Muscle of leg (tissue), 11 donors: Measurements from ENCODE around the gene EMC9. TPM values are rescaled to one million over a fixed set of nuclear protein-coding genes. Genes with fewer than 3 reads are reported as not detected.

Experiments
- DNase-seq: peaks from one replicate; pipeline ENCODE4 v3.0.0; 2013
- H3K27ac ChIP-seq: one replicate; pipeline ENCODE4 v1.5.1; 2013; ENCODE audit warnings: mild to moderate bottlenecking, low read length, control low read depth
- H3K27me3 ChIP-seq: one replicate; pipeline ENCODE4 v1.6.1; 2013; ENCODE audit warnings: low read length; ENCODE audit not compliant: control insufficient read depth, insufficient read depth
- H3K36me3 ChIP-seq: one replicate; pipeline ENCODE4 v1.6.1; 2013; ENCODE audit warnings: low read length; ENCODE audit not compliant: control insufficient read depth, insufficient read depth
- H3K4me1 ChIP-seq: one replicate; pipeline ENCODE4 v1.6.1; 2013; ENCODE audit warnings: low read length; ENCODE audit not compliant: control insufficient read depth, insufficient read depth
- H3K4me3 ChIP-seq: one replicate; pipeline ENCODE4 v1.5.1; 2013; ENCODE audit warnings: low read length, control low read depth
- H3K9me3 ChIP-seq: replicated peaks from 2 replicates; pipeline ENCODE4 v1.6.1; 2013; ENCODE audit warnings: low read depth, low read length; ENCODE audit not compliant: control insufficient read depth
- WGBS: methylation state at CpG from one replicate; pipeline ENCODE4 v1.1.5; 2013; ENCODE audit warnings: missing lambda C conversion rate; ENCODE audit not compliant: insufficient coverage; 5-methylcytosine and 5-hydroxymethylcytosine counted together
- polyA plus RNA-seq, 8 donors: library from polyadenylated mRNA; unstranded; fragments of 120-200 nt; gene quantifications; one replicate each; pipeline versions ENCODE4 v1.2.1 to v1.2.3, GENCODE V29; 2013; ENCODE audit warnings: inconsistent platforms in 1 of 8, low replicate concordance in 1 of 8; ENCODE audit not compliant: insufficient read length in 8 of 8, insufficient read depth in 1 of 8
- total RNA-seq: library from RNA; stranded (reverse); fragments of 120-200 nt; gene quantifications from one replicate; pipeline ENCODE4 v1.2.4, GENCODE V29; 2013

Gene EMC9
- total and polyA plus RNA-seq, 9 donors: 22.4 to 40.0 (median 29.9) TPM

DNA sequence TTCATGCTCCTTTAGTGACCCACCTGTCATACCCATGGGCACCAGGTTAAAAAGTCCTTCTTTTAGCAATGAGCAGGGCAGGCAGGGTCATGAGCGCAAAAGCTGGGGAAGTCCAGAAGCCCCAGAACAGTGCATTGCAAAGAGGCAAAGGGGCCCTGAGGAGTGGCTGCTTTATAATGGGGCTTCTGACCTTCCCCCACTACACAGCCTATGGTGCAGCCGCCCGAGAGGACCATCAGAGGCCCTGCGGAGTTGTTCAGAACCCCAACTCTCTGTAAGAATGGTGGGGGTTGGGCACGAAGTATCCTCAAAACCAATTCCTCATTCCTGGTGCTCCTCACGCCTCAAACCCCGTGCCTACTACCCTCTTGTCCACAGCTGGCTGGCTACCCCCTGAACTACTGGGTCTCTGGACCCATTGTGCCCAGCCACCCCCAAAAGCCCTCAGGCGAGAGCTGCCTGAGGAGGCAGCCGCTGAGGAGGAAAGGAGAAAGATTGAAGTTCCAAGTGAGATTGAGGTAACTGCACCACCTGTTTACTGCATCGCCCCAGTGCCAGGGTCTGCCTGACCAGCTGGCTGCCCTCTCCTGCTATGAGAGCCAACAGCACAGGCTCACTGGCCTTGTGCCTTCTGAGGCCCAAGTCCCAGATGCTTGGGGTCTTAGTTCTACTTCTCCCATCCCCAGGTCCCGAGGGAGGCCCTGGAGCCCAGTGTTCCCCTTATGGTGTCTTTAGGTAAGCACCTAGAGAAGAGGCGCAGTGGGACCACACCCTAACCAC is 37.2 kb upstream of the EMC9 start:
- Histone ChIP-seq H3K27me3 (no peaks in the 10 kb centered on the region), H3K36me3 (peaks cover 81% of the 10 kb centered on the region), H3K4me1 (no peaks in the 10 kb centered on the region), H3K4me3 (no peak overlapping the region), H3K27ac (no peak overlapping the region), H3K9me3 (no peaks in the 10 kb centered on the region)
- 94% methylated on average over 5 of the region's 12 CpGs for WGBS
- no peak for DNase-seq

DNA sequence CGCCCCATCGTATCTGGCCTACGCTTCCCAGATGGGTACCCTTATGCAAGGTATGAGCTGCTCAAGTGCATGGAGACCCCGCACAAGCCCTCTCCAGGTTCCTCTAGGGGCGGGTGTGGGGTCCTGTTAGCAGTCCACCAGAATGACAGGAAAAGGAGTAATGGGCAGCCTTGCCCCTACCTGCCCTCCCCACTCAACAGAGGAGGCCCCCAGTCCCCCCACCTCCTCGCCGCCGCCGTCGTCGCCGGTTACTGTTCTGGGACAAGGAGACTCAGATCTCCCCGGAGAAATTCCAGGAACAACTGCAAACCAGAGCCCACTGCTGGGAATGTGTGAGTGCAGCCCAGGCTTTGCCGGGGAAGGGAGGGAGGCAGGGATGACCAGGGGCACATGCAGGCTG is 36.5 kb upstream of the EMC9 start:
- DNase-seq: no peak
- Histone ChIP-seq H3K4me1 (peaks cover 1% of the 10 kb centered on the region), H3K4me3 (no peak overlapping the region), H3K9me3 (no peaks in the 10 kb centered on the region), H3K27ac (no peak overlapping the region), H3K36me3 (peaks cover 77% of the 10 kb centered on the region), H3K27me3 (no peaks in the 10 kb centered on the region)
- 87% methylated on average over 7 of the region's 14 CpGs for WGBS

DNA sequence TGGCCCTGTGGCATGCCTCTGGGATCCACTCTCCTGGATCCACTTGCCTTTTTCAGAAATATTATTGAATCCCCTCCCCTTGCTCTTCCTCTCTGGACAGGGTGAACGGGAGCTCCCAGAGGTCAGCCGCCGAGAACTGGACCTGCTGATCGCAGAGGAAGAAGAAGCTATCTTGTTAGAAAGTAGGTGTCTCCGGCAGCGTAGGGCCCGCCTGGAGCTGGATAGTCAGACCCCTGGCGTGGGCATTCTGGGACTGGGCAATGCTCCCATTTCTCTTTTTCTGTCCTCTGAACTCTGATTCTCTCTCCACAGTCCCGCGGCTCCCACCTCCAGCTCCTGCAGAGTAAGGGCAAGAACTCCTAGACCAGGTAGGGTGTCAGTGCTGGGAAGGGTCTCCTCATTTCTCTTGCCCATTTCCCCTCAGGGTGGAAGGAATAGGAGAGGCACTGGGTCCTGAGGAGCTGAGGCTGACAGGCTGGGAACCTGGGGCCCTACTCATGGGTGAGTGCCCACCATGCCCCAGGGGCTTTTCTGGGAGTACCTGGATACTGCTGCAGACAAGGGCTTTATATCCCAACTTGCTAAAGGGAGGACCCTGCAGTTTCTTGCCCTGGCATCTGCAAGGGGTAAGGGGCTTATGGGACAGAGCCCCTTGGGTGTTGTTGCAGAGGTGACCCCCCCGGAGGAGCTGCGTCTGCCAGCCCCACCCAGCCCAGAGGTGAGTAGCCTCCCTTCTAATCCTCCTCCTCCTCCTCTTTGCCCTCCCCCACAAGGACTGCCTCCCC is 35.8 kb upstream of the EMC9 start:
- no peak overlapping the region for H3K4me3 ChIP-seq
- H3K9me3 ChIP-seq: no peaks in the 10 kb centered on the region
- DNase-seq: no peak
- no peaks in the 10 kb centered on the region for H3K27me3 ChIP-seq
- H3K36me3 ChIP-seq: peaks cover 71% of the 10 kb centered on the region
- H3K4me1 ChIP-seq: peaks cover 7% of the 10 kb centered on the region
- no peak overlapping the region for H3K27ac ChIP-seq
- 60% methylated on average over 1 of the region's 12 CpGs for WGBS

DNA sequence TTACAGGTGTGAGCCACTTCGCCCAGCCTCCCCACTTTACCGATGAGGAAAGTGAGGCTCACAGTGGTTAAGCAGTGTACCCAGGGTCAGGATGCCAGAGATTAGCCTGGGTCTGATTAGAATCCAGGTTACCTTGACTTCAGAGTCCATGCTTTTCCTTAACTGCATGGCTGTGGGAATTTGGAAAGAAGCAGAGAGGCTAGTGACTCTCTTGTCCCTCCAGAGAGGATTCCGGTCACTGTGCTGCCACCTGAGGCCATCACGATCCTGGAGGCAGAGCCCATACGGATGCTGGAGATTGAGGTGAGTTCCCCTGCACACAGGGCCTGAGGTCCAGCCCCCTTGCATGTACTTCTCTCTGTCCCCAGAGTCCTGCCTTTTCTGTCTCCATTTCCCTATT is 35.2 kb upstream of the EMC9 start:
- Histone ChIP-seq H3K9me3 (no peaks in the 10 kb centered on the region), H3K4me1 (peaks cover 13% of the 10 kb centered on the region), H3K27me3 (no peaks in the 10 kb centered on the region), H3K36me3 (peaks cover 64% of the 10 kb centered on the region), H3K4me3 (no peak overlapping the region), H3K27ac (no peak overlapping the region)
- no peak for DNase-seq
- WGBS: 89% methylated on average over 4 of the region's 5 CpGs

DNA sequence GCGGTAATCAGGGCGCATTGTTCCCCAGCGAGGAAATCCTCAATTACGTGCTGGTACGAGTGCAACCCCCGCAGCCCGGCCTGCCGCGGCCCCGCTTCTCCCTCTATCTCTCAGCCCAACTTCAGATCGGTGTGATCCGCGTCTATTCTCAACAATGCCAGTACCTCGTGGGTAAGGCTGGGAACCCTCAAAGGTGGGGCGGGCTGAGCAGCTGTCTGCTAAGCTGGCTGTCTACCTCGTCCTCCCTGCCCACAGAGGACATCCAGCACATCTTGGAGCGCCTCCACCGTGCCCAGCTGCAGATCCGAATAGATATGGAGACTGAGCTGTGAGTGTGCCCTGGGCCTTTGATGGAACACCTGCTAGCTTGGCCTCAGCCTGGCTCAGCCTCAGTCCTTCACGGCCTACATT is 31.5 kb upstream of the EMC9 start:
- peaks cover 16% of the 10 kb centered on the region for H3K4me1 ChIP-seq
- H3K27ac ChIP-seq: no peak overlapping the region
- WGBS: 54% methylated on average over 19 of the region's 20 CpGs
- peaks cover 45% of the 10 kb centered on the region for H3K36me3 ChIP-seq
- no peaks in the 10 kb centered on the region for H3K27me3 ChIP-seq
- H3K9me3 ChIP-seq: no peaks in the 10 kb centered on the region
- no peak overlapping the region for H3K4me3 ChIP-seq
- DNase-seq: no peak

DNA sequence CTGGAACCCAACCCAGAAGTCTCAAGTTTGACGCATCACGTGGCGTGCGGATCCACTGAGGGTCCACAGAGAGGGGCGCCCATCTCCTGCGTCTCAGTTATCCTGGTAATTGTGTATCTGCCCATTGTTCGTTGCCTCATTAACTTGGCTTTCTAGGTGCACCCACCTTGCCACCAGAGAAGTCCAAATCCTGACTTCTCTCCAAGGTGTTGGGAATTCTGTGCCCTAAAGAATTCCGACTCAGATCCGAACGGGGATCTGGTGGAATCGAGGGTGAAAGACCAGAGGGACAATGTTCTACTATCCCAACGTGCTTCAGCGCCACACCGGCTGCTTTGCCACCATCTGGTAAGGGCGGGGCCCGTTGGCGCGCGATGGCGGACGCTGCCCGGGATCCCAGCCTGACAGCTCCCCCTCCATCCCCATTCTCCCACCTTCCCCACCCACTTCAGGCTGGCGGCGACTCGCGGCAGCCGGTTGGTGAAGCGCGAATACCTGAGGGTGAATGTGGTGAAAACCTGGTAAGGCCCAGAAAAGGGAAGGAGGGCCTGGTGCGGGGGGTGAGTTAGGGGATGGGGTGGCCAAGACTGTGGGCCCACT is 31.0 kb upstream of the EMC9 start:
- Histone ChIP-seq H3K4me1 (peaks cover 16% of the 10 kb centered on the region), H3K4me3 (peak overlapping the region; percentile 37), H3K27me3 (no peaks in the 10 kb centered on the region), H3K27ac (no peak overlapping the region), H3K36me3 (peaks cover 44% of the 10 kb centered on the region), H3K9me3 (no peaks in the 10 kb centered on the region)
- no peak for DNase-seq
- 4% methylated on average over 9 of the region's 30 CpGs for WGBS

DNA sequence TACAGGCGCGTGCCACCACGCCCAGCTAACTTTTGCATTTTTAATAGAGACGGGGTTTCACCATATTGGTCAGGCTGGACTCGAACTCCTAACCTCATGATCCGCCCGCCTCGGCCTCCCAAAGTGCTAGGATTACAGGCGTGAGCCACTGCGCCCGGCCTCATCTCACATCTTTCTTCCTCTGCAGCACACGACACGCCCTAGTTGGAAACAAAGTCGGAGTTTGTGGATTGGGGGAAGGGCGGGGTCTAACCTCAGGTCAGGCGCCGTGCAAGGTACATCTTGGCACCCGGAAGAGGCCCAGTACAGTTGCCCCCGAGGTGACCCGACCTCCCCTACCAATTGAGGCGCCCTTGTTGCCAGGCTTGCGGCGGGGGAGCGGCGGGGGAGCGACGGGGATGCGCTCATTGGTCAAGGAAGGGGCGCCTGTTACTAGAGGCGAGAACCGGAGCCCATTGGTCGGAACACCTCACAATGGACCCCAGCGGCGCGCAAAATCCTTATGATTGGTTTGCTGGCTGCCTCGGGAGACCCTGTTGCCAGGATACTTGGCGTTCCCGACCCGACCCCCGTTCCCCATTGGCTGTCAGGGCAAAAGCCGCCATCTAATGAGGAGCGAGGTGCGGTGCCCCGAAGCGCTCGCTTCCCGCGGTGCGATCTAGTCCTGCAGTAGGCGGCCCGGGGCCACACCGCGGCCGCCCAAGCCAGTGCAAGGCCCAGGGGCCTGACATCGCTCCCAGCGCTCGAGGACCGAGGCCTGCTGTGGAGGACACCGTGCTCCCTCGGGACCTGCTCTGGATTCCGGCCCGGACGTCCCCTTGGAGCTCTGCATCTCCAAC is 30.2 kb upstream of the EMC9 start, which contains the start of gene REC8:
REC8 (plus strand) TSS at position 659 of the 839 bp plus-strand sequence. CDS start 473 bp downstream, outside the sequence.
- H3K36me3 ChIP-seq: peaks cover 43% of the 10 kb centered on the region
- no peaks in the 10 kb centered on the region for H3K27me3 ChIP-seq
- 6% methylated on average over 53 of the region's 63 CpGs for WGBS
- H3K27ac ChIP-seq: no peak within 1 kb of the TSS
- DNase-seq: peak; percentile 93
- no peaks in the 10 kb centered on the region for H3K9me3 ChIP-seq
- H3K4me1 ChIP-seq: peaks cover 16% of the 10 kb centered on the region
- peak within 1 kb of the TSS; percentile 37 for H3K4me3 ChIP-seq

DNA sequence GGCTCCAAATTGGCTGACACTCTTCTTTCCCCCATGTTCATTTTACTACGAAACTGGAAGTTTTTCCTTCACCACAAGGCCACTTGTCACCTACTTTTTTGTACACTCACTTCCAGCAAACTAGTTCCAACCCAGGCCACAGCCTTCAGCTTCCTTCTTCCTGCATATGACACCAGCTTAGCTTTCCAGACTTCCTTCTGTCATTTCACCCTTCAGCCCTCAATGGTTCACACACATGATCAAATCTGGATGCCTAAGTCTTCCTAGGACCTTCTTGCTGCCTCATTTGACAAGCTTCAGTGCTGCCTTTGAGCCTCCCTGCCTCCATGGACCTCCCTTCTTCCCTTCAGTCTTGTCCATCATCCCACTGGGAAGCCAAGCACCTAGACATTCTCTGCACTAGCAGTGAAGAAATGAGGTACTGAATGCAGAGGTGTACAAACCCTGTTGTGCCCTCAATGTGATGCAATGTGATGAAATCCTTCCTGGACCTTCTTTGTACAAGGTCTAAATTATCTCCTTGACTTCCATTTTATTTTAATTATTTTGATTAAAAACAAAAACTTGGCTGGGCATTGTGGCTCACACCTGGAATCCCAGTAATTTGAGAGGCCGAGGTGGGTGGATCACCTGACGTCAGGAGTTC is 26.2 kb upstream of the EMC9 start:
- WGBS: 87% methylated on average over 3 of the region's 3 CpGs
- Histone ChIP-seq H3K4me1 (peaks cover 33% of the 10 kb centered on the region), H3K27ac (no peak overlapping the region), H3K9me3 (no peaks in the 10 kb centered on the region), H3K27me3 (no peaks in the 10 kb centered on the region), H3K36me3 (peaks cover 67% of the 10 kb centered on the region), H3K4me3 (no peak overlapping the region)
- peak; percentile 43 for DNase-seq

DNA sequence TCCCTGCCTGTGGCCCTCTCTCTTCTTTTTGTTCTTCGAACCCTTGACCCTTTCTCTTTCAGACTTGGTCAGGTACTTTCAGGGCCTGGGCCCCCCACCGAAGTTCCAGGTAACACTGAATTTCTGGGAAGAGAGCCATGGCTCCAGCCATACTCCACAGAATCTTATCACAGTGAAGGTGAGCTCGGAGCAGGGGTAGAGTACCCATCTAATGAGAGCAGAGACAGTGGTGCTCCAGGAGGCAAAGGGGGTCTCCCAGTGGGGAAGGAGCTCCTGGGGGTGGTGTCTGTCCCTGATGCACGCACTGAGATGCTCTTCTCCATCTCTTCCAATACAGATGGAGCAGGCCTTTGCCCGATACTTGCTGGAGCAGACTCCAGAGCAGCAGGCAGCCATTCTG is 24.4 kb upstream of the EMC9 start:
- WGBS: 93% methylated on average over 2 of the region's 5 CpGs
- Histone ChIP-seq H3K27ac (no peak overlapping the region), H3K4me1 (peaks cover 29% of the 10 kb centered on the region), H3K36me3 (peaks cover 75% of the 10 kb centered on the region), H3K27me3 (no peaks in the 10 kb centered on the region), H3K4me3 (no peak overlapping the region), H3K9me3 (no peaks in the 10 kb centered on the region)
- DNase-seq: no peak
